Measurements from ENCODE around the gene CDIP1. TPM values are rescaled to one million over a fixed set of nuclear protein-coding genes. Genes with fewer than 3 reads are reported as not detected.

Gene CDIP1
- total RNA-seq, 4 donors from 2014 or later, result 18.3 to 33.4 (median 28.3) TPM

DNA sequence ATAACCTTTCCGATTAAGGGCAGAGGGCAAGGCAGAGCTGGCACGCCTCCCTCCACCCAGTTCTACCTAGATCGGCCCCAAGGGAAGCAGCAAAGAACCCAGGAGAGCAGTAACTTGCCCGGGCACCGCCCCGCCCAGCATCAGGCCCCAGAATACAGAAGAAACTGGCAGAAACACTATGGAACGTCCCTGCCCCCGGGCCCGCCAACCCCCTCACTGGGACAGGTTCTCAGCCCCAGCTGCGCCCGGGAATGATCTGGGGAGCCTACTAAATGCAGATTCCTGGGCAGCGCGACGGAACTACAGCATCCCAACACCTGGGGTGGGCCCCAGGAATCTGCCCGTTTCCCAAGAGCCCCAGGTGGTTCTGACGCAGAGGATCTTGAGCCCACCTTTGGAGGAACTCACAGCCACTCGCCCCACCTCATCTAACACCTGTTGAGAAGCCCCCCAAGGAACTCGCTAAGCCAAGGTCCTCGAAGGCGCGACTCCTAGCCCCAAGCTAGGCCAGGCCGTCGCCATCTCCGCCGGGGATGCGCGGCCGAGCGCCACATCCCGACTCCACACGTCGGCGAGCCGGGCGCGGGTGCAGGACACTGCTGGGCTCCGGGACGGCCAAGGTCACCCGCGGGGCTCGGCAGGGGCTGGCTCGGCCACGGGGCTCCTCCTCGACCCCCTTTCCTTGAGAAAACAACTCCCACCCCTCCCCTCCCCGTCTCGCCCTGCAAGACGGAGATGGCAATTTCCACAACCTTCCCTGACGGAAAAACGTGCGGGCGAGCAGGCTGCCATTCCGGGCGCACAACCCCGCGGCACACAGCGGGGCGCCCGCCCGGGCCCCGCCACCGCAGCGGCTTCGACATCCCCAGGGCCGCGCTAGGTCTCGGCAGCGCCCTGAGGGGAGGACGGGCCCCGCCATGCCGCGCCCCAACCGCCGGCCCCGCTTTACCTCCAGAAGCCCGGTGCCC is 913 bp downstream of the CDIP1 start:
- H3K27me3 ChIP-seq, result no peaks in the 10 kb centered on the region
- no peak for DNase-seq (ENCODE audit: extremely low spot score)
- 31% methylated on average over 21 of the region's 75 CpGs for WGBS
- no peak for TF ChIP-seq EP300 (IDR thresholded peaks at IDR 0.05)
- no peak for TF ChIP-seq POLR2A (IDR thresholded peaks at IDR 0.05; ENCODE audit: low read depth)
- TF ChIP-seq, protein P1, sequence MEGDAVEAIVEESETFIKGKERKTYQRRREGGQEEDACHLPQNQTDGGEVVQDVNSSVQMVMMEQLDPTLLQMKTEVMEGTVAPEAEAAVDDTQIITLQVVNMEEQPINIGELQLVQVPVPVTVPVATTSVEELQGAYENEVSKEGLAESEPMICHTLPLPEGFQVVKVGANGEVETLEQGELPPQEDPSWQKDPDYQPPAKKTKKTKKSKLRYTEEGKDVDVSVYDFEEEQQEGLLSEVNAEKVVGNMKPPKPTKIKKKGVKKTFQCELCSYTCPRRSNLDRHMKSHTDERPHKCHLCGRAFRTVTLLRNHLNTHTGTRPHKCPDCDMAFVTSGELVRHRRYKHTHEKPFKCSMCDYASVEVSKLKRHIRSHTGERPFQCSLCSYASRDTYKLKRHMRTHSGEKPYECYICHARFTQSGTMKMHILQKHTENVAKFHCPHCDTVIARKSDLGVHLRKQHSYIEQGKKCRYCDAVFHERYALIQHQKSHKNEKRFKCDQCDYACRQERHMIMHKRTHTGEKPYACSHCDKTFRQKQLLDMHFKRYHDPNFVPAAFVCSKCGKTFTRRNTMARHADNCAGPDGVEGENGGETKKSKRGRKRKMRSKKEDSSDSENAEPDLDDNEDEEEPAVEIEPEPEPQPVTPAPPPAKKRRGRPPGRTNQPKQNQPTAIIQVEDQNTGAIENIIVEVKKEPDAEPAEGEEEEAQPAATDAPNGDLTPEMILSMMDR (IDR thresholded peaks at IDR 0.05), result no peak
- no peak for TF ChIP-seq POLR2AphosphoS5 (IDR thresholded peaks at IDR 0.05)
- H3K4me1 ChIP-seq, result peaks cover 12 to 38% (median 22%) of the 10 kb centered on the region in 4 donors
- intact Hi-C loops (cut with DNase I), result no loop called here
- peaks cover 0 to 8% (median 2%) of the 10 kb centered on the region in 4 donors for H3K36me3 ChIP-seq
- peak overlapping the region; percentile 89 to 94 (median 92) for H3K27ac ChIP-seq (replicated peaks in 1 of 4)
- H3K4me3 ChIP-seq, result peak overlapping the region; percentile 73 to 95 (median 91)
- peaks cover 0 to 5% (median 0%) of the 10 kb centered on the region in 4 donors for H3K9me3 ChIP-seq

DNA sequence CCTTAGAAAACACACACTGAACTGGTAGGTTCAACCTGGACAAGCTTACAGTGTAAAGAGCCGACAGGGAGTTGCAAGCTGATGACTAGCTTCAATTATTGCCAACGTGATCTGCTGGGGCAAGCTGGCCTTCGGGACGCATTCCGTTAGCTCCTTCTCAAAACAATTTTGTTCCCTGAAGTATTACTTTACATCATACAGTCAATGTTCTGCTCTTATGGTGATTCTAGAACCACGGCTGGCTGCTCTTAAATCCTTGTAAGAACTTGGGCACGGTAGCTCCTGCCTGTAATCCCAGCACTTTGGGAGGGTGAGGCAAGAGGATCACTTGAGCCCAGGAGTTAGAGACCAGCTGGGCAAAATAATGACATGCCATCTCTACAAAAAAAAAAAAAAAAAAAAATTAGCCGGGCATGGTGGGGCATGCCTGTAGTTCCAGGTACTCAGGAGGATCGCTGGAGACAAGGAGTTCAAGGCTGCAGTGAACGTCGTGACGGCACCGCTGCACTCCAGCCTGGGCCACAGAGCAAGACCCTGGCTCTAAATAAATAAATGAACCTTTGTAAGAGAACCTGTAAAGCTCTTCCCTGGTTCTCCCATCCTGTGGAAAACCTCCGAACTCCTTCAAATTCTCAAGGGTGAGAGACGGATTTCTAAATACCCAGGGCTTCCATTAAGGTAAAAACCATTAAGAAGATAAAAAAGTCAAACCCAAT is 2.0 kb downstream of the CDIP1 start:
- H3K9me3 ChIP-seq, result peaks cover 0 to 5% (median 0%) of the 10 kb centered on the region in 4 donors
- H3K36me3 ChIP-seq, result peaks cover 0 to 16% (median 9%) of the 10 kb centered on the region in 4 donors
- no peak overlapping the region for H3K4me3 ChIP-seq
- peaks cover 12 to 38% (median 22%) of the 10 kb centered on the region in 4 donors for H3K4me1 ChIP-seq
- WGBS, result 91% methylated on average over 15 of the region's 15 CpGs
- intact Hi-C loops (cut with DNase I), result no loop called here
- DNase-seq (ENCODE audit: extremely low spot score), result no peak
- H3K27me3 ChIP-seq, result no peaks in the 10 kb centered on the region
- no peak for TF ChIP-seq POLR2AphosphoS5 (IDR thresholded peaks at IDR 0.05)
- no peak for TF ChIP-seq EP300 (IDR thresholded peaks at IDR 0.05)
- TF ChIP-seq POLR2A (IDR thresholded peaks at IDR 0.05; ENCODE audit: low read depth), result no peak
- TF ChIP-seq, protein P1 (IDR thresholded peaks at IDR 0.05), result no peak
- H3K27ac ChIP-seq (replicated peaks in 1 of 4), result peak overlapping the region in 3 of 4 donors; percentile 91 to 94 (median 92)

DNA sequence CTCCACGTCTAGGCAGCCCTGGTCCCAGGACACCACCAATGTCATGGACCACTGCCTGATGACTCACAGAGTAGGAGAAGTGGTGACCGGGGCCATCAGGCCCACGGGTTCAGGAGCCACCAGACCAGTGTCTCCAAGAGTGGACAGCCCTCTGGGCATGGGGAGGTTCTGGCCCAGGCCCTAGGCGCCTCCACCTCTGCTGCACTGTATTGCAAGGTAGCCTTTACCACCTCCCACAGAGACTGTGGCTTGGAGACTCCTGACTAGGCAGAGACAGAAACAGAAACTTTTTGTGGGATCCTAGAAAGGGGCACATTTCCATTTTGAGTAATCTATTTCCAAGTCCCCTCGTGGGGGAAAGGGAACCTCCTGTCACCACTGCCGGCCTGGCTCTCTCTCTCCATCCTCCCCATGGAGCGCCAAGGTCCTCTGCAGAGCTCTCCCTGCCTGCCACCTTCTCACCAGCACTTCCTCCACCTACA is 2.9 kb downstream of the CDIP1 start:
- Histone ChIP-seq H3K4me1 (peaks cover 12 to 38% (median 22%) of the 10 kb centered on the region in 4 donors), H3K27ac (replicated peaks in 1 of 4) (no peak overlapping the region)
- intact Hi-C loops (cut with DNase I), result no loop called here

DNA sequence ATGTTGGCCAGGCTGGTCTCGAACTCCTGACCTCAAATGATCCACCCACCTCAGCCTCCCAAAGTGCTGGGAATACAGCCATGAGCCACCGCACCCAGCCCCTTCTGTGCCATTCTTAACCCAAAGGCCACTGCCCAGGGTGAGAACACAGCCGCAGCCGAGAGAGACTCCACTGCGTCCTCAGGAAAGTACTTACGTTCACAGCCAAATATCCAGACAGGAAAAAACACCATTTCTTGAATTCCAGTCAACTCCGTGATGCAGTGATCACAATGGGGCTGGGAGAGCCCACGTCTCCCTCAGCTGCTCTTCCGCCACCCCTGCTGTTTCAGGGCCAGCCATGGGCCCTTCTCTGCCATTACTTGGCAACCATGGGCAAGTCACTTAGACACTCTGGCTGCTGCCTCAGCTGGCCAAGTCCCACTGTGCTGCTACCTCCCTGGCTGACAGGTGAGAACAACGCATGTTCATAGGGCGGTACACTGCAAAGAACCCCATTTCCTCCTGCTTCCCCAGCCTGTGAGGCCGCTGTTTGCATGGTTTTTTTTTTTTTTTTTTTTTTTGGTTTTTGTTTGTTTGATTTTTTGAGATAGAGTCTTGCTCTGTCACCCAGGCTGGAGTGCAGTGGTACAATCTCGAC is 4.3 kb downstream of the CDIP1 start:
- Histone ChIP-seq H3K27me3 (no peaks in the 10 kb centered on the region), H3K27ac (replicated peaks in 1 of 4) (peak overlapping the region in 3 of 4 donors; percentile 23 to 41 (median 25)), H3K9me3 (no peaks in the 10 kb centered on the region), H3K4me1 (peaks cover 17 to 43% (median 30%) of the 10 kb centered on the region in 4 donors), H3K36me3 (peaks cover 0 to 16% (median 9%) of the 10 kb centered on the region in 4 donors), H3K4me3 (no peak overlapping the region)
- DNase-seq (ENCODE audit: extremely low spot score), result no peak
- WGBS, result 81% methylated on average over 13 of the region's 13 CpGs
- intact Hi-C loops (cut with DNase I), result no loop called here
- TF ChIP-seq POLR2A (IDR thresholded peaks at IDR 0.05; ENCODE audit: low read depth) (no peak), POLR2AphosphoS5 (IDR thresholded peaks at IDR 0.05) (peak; percentile 24 to 57)

More for the DNA sequence above, 2.9 kb downstream of the CDIP1 start:
- Histone ChIP-seq H3K27me3 (no peaks in the 10 kb centered on the region), H3K9me3 (peaks cover 0 to 5% (median 0%) of the 10 kb centered on the region in 4 donors), H3K36me3 (peaks cover 0 to 16% (median 9%) of the 10 kb centered on the region in 4 donors), H3K4me3 (no peak overlapping the region)
- TF ChIP-seq EP300 (IDR thresholded peaks at IDR 0.05), result no peak
- TF ChIP-seq POLR2AphosphoS5 (IDR thresholded peaks at IDR 0.05), result no peak
- TF ChIP-seq, protein P1 (IDR thresholded peaks at IDR 0.05), result no peak
- no peak for TF ChIP-seq POLR2A (IDR thresholded peaks at IDR 0.05; ENCODE audit: low read depth)
- WGBS, result 67% methylated on average over 3 of the region's 7 CpGs
- DNase-seq (ENCODE audit: extremely low spot score), result no peak

Measured in esophagus muscularis mucosa (tissue), 4 donors.